H1 (cell line): ENCODE measurements around the gene C15orf39. TPM values are rescaled to one million over a fixed set of nuclear protein-coding genes. Genes with fewer than 3 reads are reported as not detected.
"Not testable (repeated sequence)": the region's sequence is repeated elsewhere in the genome, so short reads cannot be mapped to it uniquely, and the experiment has no call there.

Source experiments
- CTCF ChIA-PET: fragments of 300-600 bp; sonication (Branson Sonifier 250); formaldehyde crosslinking; loops from one replicate; lab custom pipeline; 2021; ENCODE audit not compliant: partially characterized antibody; lab: Charles Lee
- POLR2A ChIA-PET: fragments of 300-600 bp; sonication (Branson Sonifier 250); formaldehyde crosslinking; loops from one replicate; lab custom pipeline; 2021; ENCODE audit warnings: inconsistent platforms; ENCODE audit not compliant: partially characterized antibody; lab: Charles Lee
- DNase-seq, 2 experiments: peaks; one replicate each; pipeline versions ENCODE4 v3.0.0 to v3.0.0-alpha.2; 2010 to 2022; ENCODE audit warnings: low spot score in 2 of 2, low read depth in 1 of 2, mixed read lengths in 1 of 2
- FAIRE-seq: peaks from 2 replicates; lab custom pipeline; 2011; peaks lifted over from hg19 to GRCh38; lab: Jason Lieb, UNC
- H2AFZ ChIP-seq: 2 replicates; pipeline ENCODE4 v1.8.1; 2012; ENCODE audit warnings: low read length, inconsistent platforms
- H2AK5ac ChIP-seq: 2 replicates; pipeline ENCODE4 v1.6.1; 2013; ENCODE audit warnings: low read depth, low read length
- H2BK120ac ChIP-seq: replicated peaks from 2 replicates; pipeline ENCODE3; 2013; ENCODE audit warnings: low read depth, low read length, inconsistent platforms
- H2BK12ac ChIP-seq: 2 replicates; pipeline ENCODE4 v1.6.1; 2013; ENCODE audit warnings: low read depth, low read length
- H2BK15ac ChIP-seq: 2 replicates; pipeline ENCODE4 v1.6.1; 2013; ENCODE audit warnings: low read length
- H2BK20ac ChIP-seq: 2 replicates; pipeline ENCODE4 v1.6.1; 2013; ENCODE audit warnings: low read length
- H2BK5ac ChIP-seq: 2 replicates; pipeline ENCODE4 v1.6.1; 2013; ENCODE audit warnings: low read depth, low read length
- H3K14ac ChIP-seq: 2 replicates; pipeline ENCODE4 v1.6.1; 2013; ENCODE audit warnings: inconsistent platforms; ENCODE audit not compliant: insufficient read length
- H3K18ac ChIP-seq: 2 replicates; pipeline ENCODE4 v1.6.1; 2013; ENCODE audit warnings: low read length; ENCODE audit errors: extremely low read depth
- H3K23ac ChIP-seq: 2 replicates; pipeline ENCODE4 v1.6.1; 2013; ENCODE audit warnings: inconsistent platforms; ENCODE audit not compliant: insufficient read length
- H3K23me2 ChIP-seq: 2 replicates; pipeline ENCODE4 v1.6.1; 2013; ENCODE audit warnings: low read depth, low read length
- H3K27ac ChIP-seq: 2 replicates; pipeline ENCODE4 v1.6.1; 2011; ENCODE audit warnings: low read depth, low read length, inconsistent platforms
- H3K27me3 ChIP-seq, 4 experiments: replicated peaks in 1 of 4; 1 replicate in 1 of 4; 2 replicates in 3 of 4; pipeline versions ENCODE4 v1.6.1 to v1.8.1; 2011 to 2013; ENCODE audit warnings: low read length in 3 of 4, mild to moderate bottlenecking in 3 of 4, inconsistent platforms in 2 of 4, mixed read lengths in 2 of 4, moderate library complexity in 1 of 4; ENCODE audit not compliant: control insufficient read depth in 3 of 4, insufficient read depth in 3 of 4; ENCODE audit errors: extremely low read depth in 1 of 4
- H3K36me3 ChIP-seq, 4 experiments: 2 replicates each; pipeline versions ENCODE4 v1.6.1 to v1.8.1; 2011 to 2013; ENCODE audit warnings: mild to moderate bottlenecking in 4 of 4, low read length in 3 of 4, moderate library complexity in 2 of 4, control low read depth in 1 of 4, inconsistent platforms in 1 of 4; ENCODE audit not compliant: insufficient read depth in 4 of 4, control insufficient read depth in 2 of 4
- H3K4ac ChIP-seq: replicated peaks from 2 replicates; pipeline ENCODE3; 2013; ENCODE audit warnings: low read length, low read depth, mixed read lengths, inconsistent platforms; ENCODE audit not compliant: insufficient read length
- H3K4me1 ChIP-seq, 4 experiments: replicated peaks in 1 of 4; 1 replicate in 1 of 4; 2 replicates in 3 of 4; pipeline versions ENCODE4 v1.6.1 to v1.8.1; 2011 to 2013; ENCODE audit warnings: low read length in 3 of 4, inconsistent platforms in 2 of 4, mixed read lengths in 1 of 4; ENCODE audit not compliant: insufficient read depth in 4 of 4, control insufficient read depth in 3 of 4
- H3K4me2 ChIP-seq, 2 experiments: 2 replicates each; pipeline versions ENCODE4 v1.6.1 to v1.8.1; 2011 to 2013; ENCODE audit warnings: low read depth in 2 of 2, low read length in 2 of 2, control low read depth in 1 of 2, inconsistent platforms in 1 of 2, mild to moderate bottlenecking in 1 of 2; ENCODE audit not compliant: insufficient read depth in 1 of 2
- H3K4me3 ChIP-seq, 4 experiments: fragments of 200-600, 300-600 bp in 1 of 4; sonication (generic), shearing (Covaris generic), sonication (Bioruptor Twin) in 1 of 4; 2 replicates each; pipeline versions ENCODE4 v1.5.1 to v1.8.1; 2011 to 2016; ENCODE audit warnings: low read length in 4 of 4, low read depth in 3 of 4, control low read depth in 2 of 4, inconsistent platforms in 2 of 4, mild to moderate bottlenecking in 2 of 4, mixed read lengths in 1 of 4, moderate library complexity in 1 of 4; ENCODE audit not compliant: insufficient read depth in 2 of 4; ENCODE audit errors: extremely low read depth in 1 of 4
- H3K56ac ChIP-seq: replicated peaks from 2 replicates; pipeline ENCODE3; 2013; ENCODE audit warnings: low read depth, mild to moderate bottlenecking, mixed read lengths, low read length, inconsistent platforms; ENCODE audit not compliant: insufficient read length
- H3K79me1 ChIP-seq: 2 replicates; pipeline ENCODE4 v1.6.1; 2013; ENCODE audit warnings: low read depth, low read length, control low read depth
- H3K79me2 ChIP-seq, 2 experiments: 2 replicates each; pipeline versions ENCODE4 v1.6.1 to v1.8.1; 2012 to 2013; ENCODE audit warnings: low read length in 2 of 2, mild to moderate bottlenecking in 2 of 2, inconsistent platforms in 1 of 2; ENCODE audit not compliant: insufficient read depth in 2 of 2, control insufficient read depth in 1 of 2
- H3K9ac ChIP-seq, 4 experiments: replicated peaks in 1 of 4; 1 replicate in 1 of 4; 2 replicates in 3 of 4; pipeline versions ENCODE4 v1.6.1 to v1.8.1; 2011 to 2013; ENCODE audit warnings: low read depth in 3 of 4, low read length in 3 of 4, control low read depth in 2 of 4, mild to moderate bottlenecking in 2 of 4, moderate library complexity in 2 of 4, inconsistent platforms in 1 of 4; ENCODE audit errors: extremely low read depth in 1 of 4
- H3K9me3 ChIP-seq, 2 experiments: 2 replicates each; pipeline versions ENCODE4 v1.6.1 to v1.8.1; 2012 to 2013; ENCODE audit warnings: mild to moderate bottlenecking in 2 of 2, moderate library complexity in 2 of 2, control low read depth in 1 of 2, inconsistent platforms in 1 of 2, low read depth in 1 of 2, low read length in 1 of 2, mixed read lengths in 1 of 2; ENCODE audit not compliant: insufficient read depth in 2 of 2
- H4K20me1 ChIP-seq, 2 experiments: replicated peaks in 1 of 2; 2 replicates each; pipeline versions ENCODE3 to v1.8.1; 2011 to 2013; ENCODE audit warnings: inconsistent platforms in 2 of 2, low read length in 2 of 2, mild to moderate bottlenecking in 1 of 2; ENCODE audit not compliant: insufficient read depth in 2 of 2, control insufficient read depth in 1 of 2
- H4K5ac ChIP-seq: 2 replicates; pipeline ENCODE4 v1.6.1; 2013; ENCODE audit warnings: low read length, low read depth, mixed read lengths, inconsistent platforms; ENCODE audit not compliant: insufficient read length
- H4K8ac ChIP-seq: 2 replicates; pipeline ENCODE4 v1.8.0; 2013; ENCODE audit warnings: mild to moderate bottlenecking, moderate library complexity, low read length, inconsistent platforms; ENCODE audit not compliant: insufficient read depth; ENCODE audit errors: extremely low read depth
- H4K91ac ChIP-seq: replicated peaks from 2 replicates; pipeline ENCODE3; 2013; ENCODE audit warnings: low read length, mixed read lengths, inconsistent platforms; ENCODE audit not compliant: insufficient read length
- CHD2 ChIP-seq: IDR thresholded peaks from 2 replicates; pipeline ENCODE4 v1.6.1; 2012; ENCODE audit warnings: low read length, improper control_type of control experiment
- WGBS, 2 experiments: shearing (Covaris generic) in 1 of 2; methylation state at CpG; one replicate each; pipeline versions ENCODE4 v1.1.6 to v1.1.7; 2013 to 2015; ENCODE audit warnings: low lambda C conversion rate in 2 of 2, mixed read lengths in 2 of 2, inconsistent platforms in 1 of 2, low coverage in 1 of 2, missing lambda C conversion rate in 1 of 2; ENCODE audit not compliant: insufficient replicate concordance in 2 of 2, insufficient coverage in 1 of 2, insufficient read length in 1 of 2; ENCODE audit errors: extremely low coverage in 1 of 2, missing lambda C conversion rate in 1 of 2; 5-methylcytosine and 5-hydroxymethylcytosine counted together
- polyA plus RNA-seq, 7 experiments: library from polyadenylated mRNA; depleted of rRNA in 3 of 7; stranded (reverse) in 5 of 7; unstranded in 2 of 7; fragments of >200 nt in 5 of 7; fragments of 200-250 nt in 2 of 7; gene quantifications; 1 replicate in 5 of 7; 2 replicates in 1 of 7; 4 replicates in 1 of 7; pipeline versions ENCODE4 v1.2.1 to v1.2.3, GENCODE V29; 2011 to 2013; ENCODE audit warnings: missing spikeins in 2 of 7, mixed read lengths in 2 of 7
- total RNA-seq: library from RNA; stranded (reverse); fragmentation: NEBNext Ultra II Directional; extraction: Animal tissue kit (Norgen Biotek cat#: 25700); gene quantifications from 2 replicates; pipeline ENCODE4 v1.2.1, GENCODE V29; 2021

C15orf39 gene
- total and polyA plus RNA-seq, 2 of the 8 experiments (the other 6 are each of a cell fraction or from before 2014, with no cell fraction given) = 13.8 to 38.5 TPM

DNA sequence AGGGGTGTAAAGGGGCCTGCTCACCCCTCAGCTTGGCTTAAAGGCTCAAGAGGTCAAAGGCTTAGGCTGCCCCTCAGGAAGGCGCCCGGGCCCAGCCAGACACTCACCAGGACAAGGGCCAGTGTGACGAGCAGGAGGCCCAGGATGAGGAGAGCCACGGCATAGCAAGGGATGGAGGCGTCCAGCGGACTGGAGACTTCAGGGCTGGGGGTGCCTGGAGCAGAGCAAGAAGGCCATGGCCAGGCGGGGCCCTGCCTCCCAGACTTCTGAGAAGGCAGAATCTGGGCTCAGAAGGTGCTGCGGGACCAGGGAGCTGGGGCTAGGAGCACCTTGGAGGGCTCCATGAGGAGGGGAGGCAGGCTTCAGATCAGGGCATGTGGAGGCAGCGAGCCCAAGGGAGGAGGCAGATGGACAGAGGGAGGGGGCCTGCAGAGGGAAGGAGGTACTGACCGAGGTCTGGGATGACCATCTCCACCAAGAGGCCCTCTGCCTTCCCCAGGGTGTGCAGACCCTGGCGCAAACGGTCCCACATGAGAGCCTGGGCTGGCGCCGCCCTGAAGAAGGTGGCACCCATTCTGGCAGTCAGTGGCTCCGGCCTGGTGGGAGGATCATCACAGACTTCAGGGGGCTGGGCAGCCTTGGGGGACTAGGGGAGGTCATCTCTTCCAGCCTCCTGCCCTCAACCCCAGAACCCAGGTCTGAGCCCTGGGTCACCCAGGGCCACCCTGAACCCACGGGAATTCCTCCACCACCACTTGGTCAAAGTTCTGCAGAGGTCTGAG is 24.5 kb downstream of the C15orf39 start (continued):
- no peak for TF ChIP-seq CHD2

DNA sequence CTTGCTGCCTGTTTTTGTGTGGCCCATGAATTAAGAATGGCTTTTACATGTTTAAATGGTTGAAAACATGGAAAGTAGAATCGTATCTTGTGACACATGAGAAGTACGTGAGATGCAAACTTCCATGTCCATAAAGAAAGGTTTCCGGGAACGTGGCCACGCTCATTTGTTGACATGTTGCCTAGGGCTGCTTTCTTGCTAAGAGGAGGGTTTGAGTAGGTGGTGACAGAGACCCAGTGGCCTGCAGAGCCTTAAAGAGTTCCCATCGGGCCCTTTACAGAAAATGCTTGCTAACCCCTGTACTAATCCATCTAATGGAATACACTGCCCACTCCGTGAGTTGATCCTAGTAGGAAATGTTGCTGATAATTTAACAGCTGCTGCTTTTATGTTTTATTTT is 25.4 kb downstream of the C15orf39 start:
- H3K4me1 ChIP-seq, H3K9ac ChIP-seq, H4K5ac ChIP-seq, H3K9me3 ChIP-seq, H4K20me1 ChIP-seq, H2BK20ac ChIP-seq, H3K4ac ChIP-seq, H3K79me1 ChIP-seq, DNase-seq, H3K14ac ChIP-seq, H3K79me2 ChIP-seq, H2BK12ac ChIP-seq, H3K56ac ChIP-seq, H3K23ac ChIP-seq, H2AFZ ChIP-seq, H3K23me2 ChIP-seq, H3K27me3 ChIP-seq, H4K8ac ChIP-seq, H2BK5ac ChIP-seq, H2BK15ac ChIP-seq, H3K36me3 ChIP-seq, H2BK120ac ChIP-seq, H3K27ac ChIP-seq, H3K4me3 ChIP-seq, H2AK5ac ChIP-seq, H4K91ac ChIP-seq, H3K18ac ChIP-seq, H3K4me2 ChIP-seq, FAIRE-seq: not testable (repeated sequence)
- ChIA-PET POLR2A (interaction anchor here (1.2 kb wide), 1 partner anchor 14 kb away, joined by 3 read pairs; no protein-coding TSS in a partner anchor), CTCF (interaction anchor here (1.0 to 3.4 kb wide), 4 partner anchors 15 to 197 kb away, joined by 3 to 8 read pairs (median 4); no protein-coding TSS in a partner anchor)
- WGBS, 2 experiments = 96% methylated on average over 7 of the region's 7 CpGs; no CpG with 5 or more reads in 1 of the 2 experiments
